Caco-2 (cell line): ENCODE measurements around the gene SLC38A5. TPM values are rescaled to one million over a fixed set of nuclear protein-coding genes. Genes with fewer than 3 reads are reported as not detected.
A peak's percentile ranks its signal among the peaks of the same experiment; 100 is the strongest.

ENCODE experiments used
- BruUV-seq: library from RNA; stranded (reverse); fragments of 400-500 nt; replicated peaks from 2 replicates; lab custom pipeline; 2021; lab: Mats Ljungman, UMichigan
- CTCF ChIA-PET: fragments of 300-600 bp; sonication (Branson Sonifier 250); formaldehyde crosslinking; loops from one replicate; lab custom pipeline; 2022; ENCODE audit warnings: antibody characterized with exemption; lab: Charles Lee
- POLR2A ChIA-PET: fragments of 300-600 bp; sonication (Branson Sonifier 250); formaldehyde crosslinking; loops from one replicate; lab custom pipeline; 2022; ENCODE audit warnings: antibody characterized with exemption; lab: Charles Lee
- DNase-seq, 2 experiments: peaks; one replicate each; pipeline versions ENCODE4 v3.0.0 to v3.0.0-alpha.2; 2020 to 2022
- H3K27me3 ChIP-seq: replicated peaks from 2 replicates; pipeline ENCODE4 v1.6.0; 2011; ENCODE audit warnings: low read length; ENCODE audit not compliant: control insufficient read depth, insufficient read depth
- H3K36me3 ChIP-seq: 2 replicates; pipeline ENCODE4 v1.5.1; 2011; ENCODE audit warnings: low read length; ENCODE audit not compliant: control insufficient read depth, insufficient read depth
- H3K4me1 ChIP-seq: fragments of 250-450 bp; sonication (Bioruptor Pico); 2 replicates; pipeline ENCODE4 v1.5.1; 2020; ENCODE audit warnings: mild to moderate bottlenecking
- H3K4me3 ChIP-seq: 2 replicates; pipeline ENCODE4 v1.5.1; 2011; ENCODE audit warnings: low read depth, mild to moderate bottlenecking, control low read depth, low read length
- H3K9me3 ChIP-seq: fragments of 250-450 bp; sonication (Bioruptor Pico); 2 replicates; pipeline ENCODE4 v1.5.1; 2020; ENCODE audit warnings: mild to moderate bottlenecking, moderate library complexity
- H3K27ac Mint-ChIP-seq: one replicate; pipeline ENCODE4 v1.8.0; 2022; ENCODE audit warnings: mixed read lengths; ENCODE audit not compliant: unreplicated experiment
- H3K27me3 Mint-ChIP-seq: one replicate; pipeline ENCODE4 v1.8.0; 2022; ENCODE audit warnings: mixed read lengths; ENCODE audit not compliant: insufficient read depth, unreplicated experiment
- H3K36me3 Mint-ChIP-seq: one replicate; pipeline ENCODE4 v1.8.0; 2022; ENCODE audit warnings: mild to moderate bottlenecking, mixed read lengths; ENCODE audit not compliant: insufficient read depth, unreplicated experiment
- H3K4me1 Mint-ChIP-seq: one replicate; pipeline ENCODE4 v1.8.0; 2022; ENCODE audit warnings: low read depth, mixed read lengths; ENCODE audit not compliant: unreplicated experiment
- H3K4me3 Mint-ChIP-seq: one replicate; pipeline ENCODE4 v1.8.0; 2022; ENCODE audit warnings: mild to moderate bottlenecking, moderate library complexity, mixed read lengths; ENCODE audit not compliant: unreplicated experiment
- H3K9me3 Mint-ChIP-seq: one replicate; pipeline ENCODE4 v1.8.0; 2022; ENCODE audit warnings: mixed read lengths; ENCODE audit not compliant: unreplicated experiment
- CTCF ChIP-seq, 2 experiments: fragments of 200-600 bp in 1 of 2; IDR thresholded peaks; 1 replicate in 1 of 2; 2 replicates in 1 of 2; pipeline versions ENCODE4 v1.5.1 to v1.8.0; 2011 to 2022; ENCODE audit warnings: antibody characterized with exemption in 1 of 2, control low read depth in 1 of 2, inconsistent platforms in 1 of 2, low read depth in 1 of 2, low read length in 1 of 2, mild to moderate bottlenecking in 1 of 2, moderate library complexity in 1 of 2; ENCODE audit not compliant: insufficient read depth in 1 of 2, severe bottlenecking in 1 of 2, unreplicated experiment in 1 of 2
- intact Hi-C: fragments of 100-400 bp; cut with micrococcal nuclease; formaldehyde crosslinking; loops from one replicate; pipeline ENCODE4 v1.10.0; 2022; ENCODE audit not compliant: unreplicated experiment
- total RNA-seq: library from RNA; stranded (reverse); gene quantifications from 2 replicates; pipeline ENCODE4 v1.2.3, GENCODE V29; 2022

Gene SLC38A5
- total RNA-seq, 1 experiment from 2014 or later, result 0.95 TPM

- Mint-ChIP-seq H3K27me3 (no peaks in the 10 kb centered on the region), H3K9me3 (no peaks in the 10 kb centered on the region), H3K4me3 (peak overlapping the region; percentile 39), H3K27ac (no peak overlapping the region), H3K4me1 (peaks cover 19% of the 10 kb centered on the region), H3K36me3 (peaks cover 5% of the 10 kb centered on the region)
- no peak for DNase-seq
- no peaks in the 10 kb centered on the region for H3K36me3 ChIP-seq
- no peaks in the 10 kb centered on the region for H3K4me1 ChIP-seq
- H3K9me3 ChIP-seq, result no peaks in the 10 kb centered on the region
- intact Hi-C loops, result no loop called here
- BruUV-seq, result no TSS peak
- H3K4me3 ChIP-seq, result no peak overlapping the region
- CTCF ChIA-PET, result no interaction called here
- POLR2A ChIA-PET, result no interaction called here
- H3K27me3 ChIP-seq, result no peaks in the 10 kb centered on the region
- TF ChIP-seq CTCF (IDR thresholded peaks at IDR 0.05; ENCODE audit: insufficient read depth in 1 of 2, low read depth in 1 of 2, low read length in 1 of 2, severe bottlenecking in 1 of 2, unreplicated experiment in 1 of 2), result no peak
Observed at GRCh38 chrX:48468693-48469691, 1.1 kb downstream of the SLC38A5 start.

- ChIA-PET POLR2A (no interaction called here), CTCF (no interaction called here)
- peaks cover 5% of the 10 kb centered on the region for H3K36me3 Mint-ChIP-seq
- H3K9me3 Mint-ChIP-seq, result no peaks in the 10 kb centered on the region
- intact Hi-C loops, result no loop called here
- no peak for TF ChIP-seq CTCF (IDR thresholded peaks at IDR 0.05; ENCODE audit: insufficient read depth in 1 of 2, low read depth in 1 of 2, low read length in 1 of 2, severe bottlenecking in 1 of 2, unreplicated experiment in 1 of 2)
- H3K4me1 Mint-ChIP-seq, result peaks cover 19% of the 10 kb centered on the region
- H3K27ac Mint-ChIP-seq, result no peak overlapping the region
- H3K27me3 Mint-ChIP-seq, result no peaks in the 10 kb centered on the region
- Histone ChIP-seq H3K4me3 (no peak overlapping the region), H3K27me3 (no peaks in the 10 kb centered on the region), H3K36me3 (no peaks in the 10 kb centered on the region), H3K9me3 (no peaks in the 10 kb centered on the region), H3K4me1 (no peaks in the 10 kb centered on the region)
- H3K4me3 Mint-ChIP-seq, result no peak overlapping the region
- no peak for DNase-seq
- no TSS peak for BruUV-seq
Observed at GRCh38 chrX:48468247-48468671, 1.8 kb downstream of the SLC38A5 start.

- DNase-seq, result no peak
- no peak for TF ChIP-seq CTCF (IDR thresholded peaks at IDR 0.05; ENCODE audit: insufficient read depth in 1 of 2, low read depth in 1 of 2, low read length in 1 of 2, severe bottlenecking in 1 of 2, unreplicated experiment in 1 of 2)
- Mint-ChIP-seq H3K4me1 (peaks cover 19% of the 10 kb centered on the region), H3K36me3 (no peaks in the 10 kb centered on the region), H3K27me3 (no peaks in the 10 kb centered on the region), H3K4me3 (no peak overlapping the region), H3K27ac (no peak overlapping the region), H3K9me3 (no peaks in the 10 kb centered on the region)
- intact Hi-C loops, result no loop called here
- Histone ChIP-seq H3K4me1 (no peaks in the 10 kb centered on the region), H3K4me3 (no peak overlapping the region), H3K36me3 (no peaks in the 10 kb centered on the region), H3K9me3 (no peaks in the 10 kb centered on the region), H3K27me3 (no peaks in the 10 kb centered on the region)
- ChIA-PET CTCF (no interaction called here), POLR2A (no interaction called here)
- BruUV-seq, result no TSS peak
Observed at GRCh38 chrX:48467281-48467761, 2.7 kb downstream of the SLC38A5 start.
